Subcutaneous abdominal adipose tissue (tissue), 5 donors: ENCODE measurements around the gene IMP4.

Experiments
- H3K27ac ChIP-seq: one replicate; pipeline ENCODE4 v1.7.0; 2013; ENCODE audit warnings: low read depth, mild to moderate bottlenecking, inconsistent platforms, low read length, moderate library complexity
- H3K27me3 ChIP-seq, 5 donors: one replicate each; pipeline ENCODE4 v1.7.0; 2013; ENCODE audit warnings: low read length in 5 of 5, inconsistent platforms in 1 of 5; ENCODE audit not compliant: control insufficient read depth in 5 of 5, insufficient read depth in 4 of 5
- H3K36me3 ChIP-seq, 5 donors: one replicate each; pipeline ENCODE4 v1.7.0; 2013; ENCODE audit warnings: low read length in 5 of 5; ENCODE audit not compliant: control insufficient read depth in 5 of 5, insufficient read depth in 5 of 5
- H3K4me1 ChIP-seq, 5 donors: one replicate each; pipeline ENCODE4 v1.7.0; 2013; ENCODE audit warnings: low read length in 5 of 5, mild to moderate bottlenecking in 3 of 5, moderate library complexity in 1 of 5; ENCODE audit not compliant: control insufficient read depth in 5 of 5, insufficient read depth in 5 of 5
- H3K4me3 ChIP-seq, 5 donors: one replicate each; pipeline ENCODE4 v1.7.0; 2013; ENCODE audit warnings: low read length in 5 of 5, low read depth in 1 of 5
- H3K9ac ChIP-seq, 5 donors: one replicate each; pipeline ENCODE4 v1.7.0; 2013; ENCODE audit warnings: low read length in 5 of 5, mild to moderate bottlenecking in 4 of 5, moderate library complexity in 3 of 5
- H3K9me3 ChIP-seq, 5 donors: one replicate each; pipeline ENCODE4 v1.7.0; 2013; ENCODE audit warnings: low read length in 5 of 5; ENCODE audit not compliant: control insufficient read depth in 5 of 5
- donor health status: healthy.
- donor health status: healthy.
- donor health status: healthy.
- donor health status: healthy.
- donor health status: healthy.

Gene IMP4

GRCh38 chr2:130368786-130369185 lies 26.1 kb downstream of the IMP4 start:
- Histone ChIP-seq H3K9ac (no peak overlapping the region), H3K27me3 (no peaks in the 10 kb centered on the region), H3K9me3 (no peaks in the 10 kb centered on the region), H3K4me1 (peaks cover 6 to 30% (median 27%) of the 10 kb centered on the region in 5 donors), H3K36me3 (peaks cover 0 to 7% (median 4%) of the 10 kb centered on the region in 5 donors), H3K27ac (no peak overlapping the region), H3K4me3 (no peak overlapping the region)

DNA sequence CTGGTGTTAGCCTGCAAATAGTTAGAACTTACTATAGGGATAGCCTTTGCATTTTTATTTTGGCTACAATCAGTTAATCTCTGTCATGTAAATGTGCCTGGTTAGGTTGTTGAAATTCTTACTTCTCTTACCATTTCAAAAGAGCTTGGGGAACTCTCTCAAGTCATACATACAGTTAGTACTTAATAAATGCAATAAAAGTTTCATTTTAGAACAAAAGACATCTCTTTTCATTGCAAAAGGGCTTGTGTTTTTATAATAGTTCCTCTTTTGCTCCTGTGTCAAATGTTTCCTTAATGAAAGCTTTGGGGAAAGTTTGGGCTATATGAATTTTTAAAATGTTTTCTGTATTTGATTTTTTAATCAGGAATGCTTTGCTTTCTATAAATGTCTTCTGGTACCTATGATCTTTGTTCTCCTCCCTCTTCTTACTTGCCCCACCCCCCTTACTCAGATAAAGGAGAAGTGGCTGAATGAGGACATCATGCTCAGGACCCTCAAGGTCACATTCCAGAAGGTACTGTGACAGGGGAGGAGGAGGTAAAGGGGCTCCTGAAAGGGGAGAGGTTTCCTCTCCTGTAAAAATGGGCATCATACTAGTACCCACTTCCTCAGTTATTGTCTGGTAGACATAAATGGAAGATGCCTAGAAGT lies 26.7 kb downstream of the IMP4 start:
- Histone ChIP-seq H3K4me1 (peaks cover 6 to 37% (median 27%) of the 10 kb centered on the region in 5 donors), H3K9me3 (no peaks in the 10 kb centered on the region), H3K27me3 (no peaks in the 10 kb centered on the region), H3K9ac (no peak overlapping the region), H3K36me3 (peaks cover 0 to 7% (median 4%) of the 10 kb centered on the region in 5 donors), H3K27ac (no peak overlapping the region), H3K4me3 (no peak overlapping the region)

- Histone ChIP-seq H3K9me3 (no peaks in the 10 kb centered on the region), H3K36me3 (peaks cover 0 to 10% (median 5%) of the 10 kb centered on the region in 5 donors), H3K4me3 (no peak overlapping the region), H3K27me3 (no peaks in the 10 kb centered on the region), H3K9ac (no peak overlapping the region), H3K4me1 (peaks cover 6 to 41% (median 30%) of the 10 kb centered on the region in 5 donors), H3K27ac (no peak overlapping the region)
Observed at GRCh38 chr2:130369965-130370341, 27.3 kb downstream of the IMP4 start.

DNA sequence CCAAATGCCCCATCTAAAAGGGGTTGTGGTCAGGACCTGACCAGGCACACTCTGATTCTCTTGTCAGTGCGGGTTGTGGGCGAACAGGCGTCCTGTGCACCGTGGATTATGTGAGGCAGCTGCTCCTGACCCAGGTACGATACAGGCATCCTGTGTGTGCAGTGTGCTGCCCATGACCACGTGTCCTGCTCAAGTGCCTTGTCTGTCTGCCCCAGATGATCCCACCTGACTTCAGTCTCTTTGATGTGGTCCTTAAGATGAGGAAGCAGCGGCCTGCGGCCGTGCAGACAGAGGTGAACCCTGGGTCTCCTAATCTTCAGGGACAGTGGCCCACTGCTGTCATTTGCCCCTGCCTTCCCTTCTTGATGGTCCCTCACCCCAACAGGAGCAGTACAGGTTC lies 27.8 kb downstream of the IMP4 start:
- H3K9me3 ChIP-seq = no peaks in the 10 kb centered on the region
- peak overlapping the region; percentile 72 for H3K27ac ChIP-seq
- H3K4me1 ChIP-seq = peaks cover 6 to 46% (median 30%) of the 10 kb centered on the region in 5 donors
- H3K9ac ChIP-seq = peak overlapping the region in 1 of 5 donors; percentile 64
- H3K27me3 ChIP-seq = no peaks in the 10 kb centered on the region
- peaks cover 0 to 13% (median 7%) of the 10 kb centered on the region in 5 donors for H3K36me3 ChIP-seq
- no peak overlapping the region for H3K4me3 ChIP-seq

- peak overlapping the region in 3 of 5 donors; percentile 81 to 96 (median 85) for H3K9ac ChIP-seq
- peaks cover 0 to 18% (median 7%) of the 10 kb centered on the region in 5 donors for H3K36me3 ChIP-seq
- H3K27me3 ChIP-seq = no peaks in the 10 kb centered on the region
- H3K4me3 ChIP-seq = peak overlapping the region; percentile 85 to 94 (median 89)
- H3K9me3 ChIP-seq = no peaks in the 10 kb centered on the region
- peak overlapping the region; percentile 72 for H3K27ac ChIP-seq
- H3K4me1 ChIP-seq = peaks cover 6 to 53% (median 30%) of the 10 kb centered on the region in 5 donors
Observed at GRCh38 chr2:130371723-130372054, 29.0 kb downstream of the IMP4 start.

GRCh38 chr2:130372055-130372832 lies 29.5 kb downstream of the IMP4 start:
- no peaks in the 10 kb centered on the region for H3K27me3 ChIP-seq
- peak overlapping the region; percentile 77 to 96 (median 82) for H3K9ac ChIP-seq
- H3K27ac ChIP-seq = peak overlapping the region; percentile 72
- H3K4me3 ChIP-seq = peak overlapping the region; percentile 85 to 94 (median 89)
- H3K36me3 ChIP-seq = peaks cover 3 to 22% (median 7%) of the 10 kb centered on the region in 5 donors
- peaks cover 6 to 58% (median 32%) of the 10 kb centered on the region in 5 donors for H3K4me1 ChIP-seq
- no peaks in the 10 kb centered on the region for H3K9me3 ChIP-seq

GRCh38 chr2:130372833-130373807 lies 30.4 kb downstream of the IMP4 start:
- Histone ChIP-seq H3K9ac (peak overlapping the region; percentile 77 to 96 (median 82)), H3K36me3 (peaks cover 3 to 22% (median 7%) of the 10 kb centered on the region in 5 donors), H3K27ac (peak overlapping the region; percentile 72), H3K27me3 (no peaks in the 10 kb centered on the region), H3K4me3 (peak overlapping the region; percentile 89 to 94 (median 91)), H3K4me1 (peaks cover 6 to 58% (median 32%) of the 10 kb centered on the region in 5 donors), H3K9me3 (no peaks in the 10 kb centered on the region)

- Histone ChIP-seq H3K4me3 (peak overlapping the region in 4 of 5 donors; percentile 89 to 94 (median 92)), H3K27me3 (no peaks in the 10 kb centered on the region), H3K9ac (peak overlapping the region in 2 of 5 donors; percentile 85 to 96), H3K36me3 (peaks cover 3 to 22% (median 7%) of the 10 kb centered on the region in 5 donors), H3K9me3 (no peaks in the 10 kb centered on the region), H3K27ac (no peak overlapping the region), H3K4me1 (peaks cover 6 to 58% (median 32%) of the 10 kb centered on the region in 5 donors)
Observed at GRCh38 chr2:130373808-130374365, 31.2 kb downstream of the IMP4 start.

- H3K27ac ChIP-seq = no peak overlapping the region
- no peaks in the 10 kb centered on the region for H3K27me3 ChIP-seq
- H3K4me3 ChIP-seq = no peak overlapping the region
- no peaks in the 10 kb centered on the region for H3K9me3 ChIP-seq
- no peak overlapping the region for H3K9ac ChIP-seq
- H3K4me1 ChIP-seq = peaks cover 6 to 58% (median 32%) of the 10 kb centered on the region in 5 donors
- peaks cover 3 to 22% (median 7%) of the 10 kb centered on the region in 5 donors for H3K36me3 ChIP-seq
Observed at GRCh38 chr2:130374587-130375290, 32.0 kb downstream of the IMP4 start.
